GM18870 (cell line): ENCODE results near the gene ARHGAP12.

ENCODE experiments used
- ATAC-seq: cut with Tn5 transposase; IDR thresholded peaks from one replicate; pipeline ENCODE4 v1.9.1; 2021; ENCODE audit warnings: moderate library complexity; ENCODE audit not compliant: unreplicated experiment

Gene ARHGAP12

DNA sequence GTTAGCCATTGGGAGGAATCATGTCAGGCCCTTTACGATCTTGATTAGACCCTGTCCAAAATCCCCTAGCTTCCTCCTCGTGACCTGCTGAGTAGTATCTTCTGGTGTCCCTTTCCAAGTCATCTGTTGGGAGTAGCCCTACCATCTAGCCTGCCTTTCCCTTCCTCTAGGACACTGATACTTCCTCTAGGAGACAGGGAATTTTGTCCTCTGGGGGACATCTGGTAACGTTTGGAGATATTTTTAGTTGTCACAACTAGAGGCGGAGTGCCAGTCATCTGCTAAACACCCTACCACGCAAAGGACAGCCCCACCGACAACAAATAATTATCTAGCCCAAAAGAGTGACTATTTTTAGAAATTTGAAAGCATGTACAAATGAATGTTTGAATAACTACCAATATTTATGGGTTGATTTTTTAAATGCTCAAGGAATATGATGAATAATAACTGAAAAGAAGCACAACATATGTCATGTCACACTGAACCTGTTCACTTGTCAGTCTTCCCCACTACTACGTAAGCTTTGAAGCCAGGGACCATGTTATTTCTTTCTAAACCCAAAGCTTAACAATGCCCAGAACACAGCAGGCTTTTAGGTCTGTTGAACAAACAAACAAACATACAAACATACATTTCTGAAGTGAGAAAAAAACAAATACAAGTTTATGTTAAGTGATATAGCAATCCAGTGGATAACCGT lies 105.9 kb downstream of the ARHGAP12 start:
- no peak for ATAC-seq

DNA sequence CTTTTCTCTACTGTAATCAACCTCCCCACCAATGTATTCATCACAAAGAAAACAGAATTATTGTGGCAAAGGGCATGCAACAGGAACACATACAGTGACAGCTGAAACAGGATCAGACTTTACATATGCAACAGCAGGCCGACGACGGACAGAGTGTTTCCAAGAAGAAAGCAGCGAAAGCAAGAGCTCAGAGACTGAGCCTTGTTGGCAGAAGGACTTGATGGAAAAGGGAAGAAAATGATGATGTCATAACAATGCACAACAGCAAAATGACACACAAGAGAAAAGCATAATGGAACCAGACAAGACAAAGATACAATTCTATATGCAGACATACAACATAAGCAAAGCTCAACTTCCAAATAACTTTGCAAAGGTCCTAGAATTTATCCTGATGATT lies 106.5 kb downstream of the ARHGAP12 start:
- ATAC-seq: no peak

DNA sequence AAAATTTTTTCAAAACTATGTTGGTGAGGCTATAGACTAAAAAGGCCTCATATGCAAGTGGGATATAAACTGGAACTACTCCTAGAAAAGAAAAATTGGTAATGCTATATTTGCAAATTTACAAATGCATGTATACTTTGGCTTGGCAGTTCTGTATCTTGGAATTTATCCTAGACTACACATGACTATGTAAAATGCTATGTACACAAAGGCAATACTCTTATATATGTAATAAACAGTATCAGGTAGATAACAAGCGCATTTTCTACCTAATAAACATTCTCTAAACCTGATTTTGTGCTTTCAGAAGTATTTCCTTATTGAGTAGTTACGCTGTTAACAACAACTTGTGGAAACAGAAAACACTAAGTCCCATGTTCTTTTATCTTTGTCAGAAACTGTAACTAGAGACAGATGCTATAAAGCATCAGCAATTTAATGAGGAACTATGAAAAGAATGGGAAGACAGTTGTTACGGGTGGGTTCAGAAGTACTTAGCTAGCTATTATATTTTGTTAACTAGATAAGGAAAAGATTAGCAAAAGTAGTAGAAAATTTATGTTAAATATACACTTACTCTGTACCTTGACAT lies 107.8 kb downstream of the ARHGAP12 start:
- ATAC-seq: no peak

DNA sequence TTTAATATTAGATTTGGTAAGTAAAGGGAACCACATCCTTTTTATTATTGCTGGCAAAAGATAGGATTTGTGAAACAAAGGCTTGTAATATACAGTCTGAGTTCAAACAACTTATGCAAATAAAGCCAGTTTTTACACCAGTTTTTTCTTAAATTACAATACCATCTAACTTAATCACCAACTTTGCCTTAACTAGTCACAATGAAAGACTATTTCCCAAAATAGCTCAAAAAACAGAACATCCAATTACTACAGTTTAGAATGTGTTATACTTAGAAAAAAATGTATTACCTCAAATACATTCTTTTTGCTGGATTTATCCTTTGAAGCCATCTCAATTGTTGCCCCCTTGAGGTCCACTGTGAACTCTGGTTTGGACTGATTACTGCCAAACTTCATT lies 108.5 kb downstream of the ARHGAP12 start:
- ATAC-seq: no peak

DNA sequence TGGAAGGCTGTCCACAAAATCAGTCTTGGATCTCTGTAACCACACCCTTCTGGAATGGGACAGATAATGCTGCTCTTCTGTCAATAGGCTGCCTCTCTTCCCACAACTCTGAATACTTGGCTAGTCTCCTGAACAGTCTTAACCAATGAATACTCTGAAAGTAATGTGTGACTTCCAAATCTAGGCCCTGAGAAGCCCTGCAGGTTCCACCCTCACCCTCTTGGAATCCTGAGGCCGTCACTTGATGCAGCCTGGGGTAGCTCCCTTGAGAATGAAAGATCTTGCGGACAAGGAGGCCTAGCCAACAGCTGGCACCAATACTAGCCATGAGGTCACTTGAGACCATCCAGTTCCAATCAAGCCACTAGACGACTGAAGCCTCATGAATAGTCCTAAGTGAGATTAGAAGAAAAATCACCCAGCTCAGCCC lies 109.2 kb downstream of the ARHGAP12 start:
- ATAC-seq: no peak

DNA sequence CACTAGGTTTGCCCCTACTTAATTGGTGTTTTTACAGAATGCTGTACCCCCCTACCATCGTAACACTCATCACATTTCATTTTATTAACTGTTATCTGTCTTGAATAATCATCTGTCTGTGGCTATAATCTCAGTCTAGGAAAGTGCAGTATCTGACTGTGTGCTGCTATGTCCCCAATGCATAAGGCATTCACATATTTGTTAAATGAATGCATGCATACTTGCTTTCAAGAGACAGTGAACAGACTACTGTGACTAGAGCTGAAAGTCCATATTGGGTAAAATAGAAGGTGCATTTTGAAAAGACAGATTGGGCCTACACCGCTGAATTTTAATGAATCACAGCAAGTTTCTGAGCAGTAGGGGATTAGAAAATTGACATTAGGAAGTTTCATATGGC lies 112.3 kb downstream of the ARHGAP12 start:
- no peak for ATAC-seq

DNA sequence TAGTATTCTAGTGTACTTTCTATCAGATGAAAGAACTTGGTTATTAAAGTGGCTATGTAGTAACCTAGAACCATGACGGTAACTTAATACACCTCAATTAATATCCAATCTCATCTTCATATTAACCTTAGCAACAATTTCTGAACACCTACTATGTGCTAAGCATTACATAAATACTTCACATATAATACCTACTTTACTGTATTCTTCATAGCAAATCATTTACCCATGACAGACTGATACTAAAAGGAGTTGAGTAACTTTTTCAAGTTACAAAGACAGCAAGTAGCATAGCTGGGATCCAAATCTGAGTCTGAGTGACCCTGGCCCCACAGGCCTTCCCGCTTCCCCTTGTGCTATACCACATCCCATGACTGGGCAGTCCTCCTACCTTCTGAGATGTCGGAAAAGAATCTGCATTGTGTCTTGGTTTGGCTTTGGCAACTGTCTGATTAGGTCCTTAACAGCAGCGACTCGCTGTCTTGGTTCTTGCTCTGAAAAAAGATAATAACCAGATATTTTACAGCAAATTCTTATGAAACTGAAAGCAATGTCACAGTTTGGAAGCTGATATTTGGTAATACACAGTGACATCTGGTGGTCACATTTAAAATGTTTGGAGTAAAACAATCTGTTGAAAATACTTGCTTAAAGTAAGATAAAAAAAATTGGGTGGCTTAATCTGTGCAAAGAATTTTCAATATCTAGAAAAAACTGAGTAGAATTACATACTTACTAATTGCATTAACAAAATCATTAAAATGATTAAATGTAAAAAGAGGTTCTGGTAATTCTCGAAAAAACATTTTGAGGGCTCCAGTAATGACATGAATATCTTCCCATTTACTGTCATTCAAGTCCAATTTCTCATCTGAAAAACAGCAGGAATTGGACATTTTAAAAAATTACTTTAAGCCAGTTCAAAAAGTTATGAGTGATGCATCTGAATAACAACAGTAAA lies 120.1 kb downstream of the ARHGAP12 start:
- ATAC-seq: no peak

DNA sequence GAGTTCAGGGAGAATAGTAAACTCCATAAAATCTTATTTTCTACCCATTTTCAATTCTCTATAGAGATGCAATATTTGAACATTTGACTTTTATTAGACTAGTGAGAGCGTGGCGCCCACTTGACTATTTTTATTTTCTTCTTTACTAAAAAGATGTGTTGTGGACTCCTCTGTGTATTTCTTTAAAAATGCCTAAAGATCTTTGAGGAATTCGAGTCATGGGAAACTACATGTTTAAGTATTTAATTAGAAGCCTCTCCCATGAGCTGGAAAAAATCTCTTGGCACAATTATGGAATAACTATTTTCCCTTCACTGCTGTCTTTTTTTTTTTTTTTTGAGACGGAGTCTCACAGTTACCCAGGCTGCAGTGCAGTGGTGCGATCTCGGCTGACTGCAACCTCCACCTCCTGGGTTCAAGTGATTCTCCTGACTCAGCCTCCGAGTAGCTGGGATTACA lies 124.2 kb downstream of the ARHGAP12 start:
- no peak for ATAC-seq

DNA sequence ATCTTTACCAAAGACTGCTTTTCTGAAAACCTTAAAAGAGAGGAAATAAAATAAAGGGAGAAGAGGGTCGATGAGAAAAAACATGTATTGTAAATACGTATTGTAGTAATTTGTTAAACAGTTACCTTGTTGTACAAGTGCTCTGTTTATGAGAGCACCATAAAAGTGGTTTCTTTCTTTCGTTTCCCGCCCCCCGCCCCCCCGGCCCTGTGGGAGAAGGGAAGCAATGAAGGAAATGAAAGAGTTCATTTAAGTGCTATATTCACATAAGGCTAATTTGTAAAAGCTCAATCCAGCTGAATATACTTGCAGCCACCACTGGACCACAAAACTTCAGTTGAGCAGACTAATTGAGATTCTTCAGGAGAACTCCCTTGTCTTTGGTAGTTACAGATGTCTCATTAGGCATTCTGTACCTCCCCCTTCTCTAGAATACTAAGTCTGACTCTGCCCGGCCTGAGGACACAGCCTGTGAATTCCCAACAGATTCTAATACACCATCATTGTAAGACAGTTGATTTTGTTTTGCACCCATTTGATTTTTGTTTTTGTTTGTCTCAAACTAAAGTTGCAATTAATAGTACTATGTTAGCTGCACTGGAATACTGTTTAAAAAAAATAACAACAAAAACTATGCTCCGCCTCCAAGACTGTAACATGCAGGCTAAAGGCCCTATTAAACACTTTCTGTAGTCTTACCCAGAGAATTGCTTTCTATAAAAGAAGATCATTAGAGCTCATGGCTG lies 124.9 kb downstream of the ARHGAP12 start:
- ATAC-seq: no peak

DNA sequence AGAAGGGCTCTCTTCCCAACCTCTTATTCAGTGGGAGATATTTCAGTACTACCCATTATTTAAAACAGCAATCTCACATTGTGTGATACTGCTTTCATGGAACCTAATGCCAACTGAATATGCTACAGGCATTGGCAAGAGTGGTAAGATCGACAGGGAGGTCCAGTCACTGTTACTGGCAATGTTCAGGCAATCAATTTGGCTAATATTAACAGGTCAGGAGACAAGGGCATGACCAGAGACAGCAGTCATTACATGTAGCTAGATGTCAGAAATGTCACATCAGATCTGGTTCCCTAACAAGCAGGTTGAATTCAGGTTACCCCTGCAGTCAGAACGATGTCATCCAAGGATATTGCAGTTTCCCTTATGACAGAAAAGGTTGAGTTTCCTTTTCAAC lies 129.4 kb downstream of the ARHGAP12 start:
- ATAC-seq: no peak

DNA sequence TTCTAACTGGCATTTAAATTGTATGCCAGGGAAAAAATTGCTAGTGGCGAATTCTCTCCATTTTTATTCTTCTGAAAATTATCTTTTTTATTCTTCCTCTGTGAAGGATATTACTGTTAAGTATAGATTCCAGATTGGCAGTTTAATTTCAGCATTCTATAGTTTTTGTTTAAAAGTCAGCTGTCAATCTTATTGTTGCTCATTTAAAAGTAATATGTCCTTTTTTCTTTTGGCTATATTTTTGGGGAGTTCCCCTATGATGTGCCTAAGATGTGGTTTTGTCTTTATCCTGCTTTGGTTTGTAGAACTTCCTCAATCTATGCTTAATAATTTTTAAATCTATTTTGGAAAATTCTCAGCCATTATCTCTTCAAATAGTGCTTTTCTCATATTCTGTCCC lies 135.9 kb downstream of the ARHGAP12 start:
- no peak for ATAC-seq

DNA sequence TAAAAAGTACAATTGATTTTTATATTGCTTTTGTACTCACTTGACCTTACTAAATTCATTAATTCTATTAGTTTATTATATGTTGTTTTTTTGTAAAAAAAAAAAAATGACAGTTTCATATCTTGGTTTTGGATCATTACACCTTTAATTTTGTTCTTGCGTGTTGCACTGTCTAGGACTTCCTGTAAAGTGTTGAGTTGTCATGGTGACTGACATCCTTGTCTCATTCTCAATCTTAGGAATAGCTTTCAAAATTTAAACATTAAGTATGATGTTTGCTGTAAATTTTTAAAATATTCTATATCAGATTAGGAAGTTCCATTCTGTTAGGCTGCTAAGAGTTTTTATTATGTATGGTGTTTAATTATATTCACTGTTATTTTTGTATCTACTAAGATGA lies 139.1 kb downstream of the ARHGAP12 start:
- ATAC-seq: no peak

DNA sequence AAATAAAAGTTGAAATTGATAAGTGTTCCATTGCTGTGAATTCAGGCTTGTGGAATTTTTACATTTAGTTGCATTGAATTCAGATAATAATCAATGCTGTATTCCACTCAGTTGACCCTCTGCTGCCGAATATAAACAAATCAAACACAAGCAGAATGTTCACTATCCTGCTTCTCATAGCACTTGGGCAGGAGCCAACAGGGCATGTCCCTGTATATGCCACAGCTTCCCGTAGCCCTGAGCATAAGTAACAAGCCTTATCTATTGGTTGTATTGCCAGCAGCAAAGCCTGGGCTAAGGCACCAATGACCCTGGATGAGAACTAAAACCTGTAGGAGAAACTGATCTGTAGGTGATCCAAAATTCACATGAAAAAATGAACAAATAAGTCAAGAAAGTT lies 145.9 kb downstream of the ARHGAP12 start:
- ATAC-seq: no peak

DNA sequence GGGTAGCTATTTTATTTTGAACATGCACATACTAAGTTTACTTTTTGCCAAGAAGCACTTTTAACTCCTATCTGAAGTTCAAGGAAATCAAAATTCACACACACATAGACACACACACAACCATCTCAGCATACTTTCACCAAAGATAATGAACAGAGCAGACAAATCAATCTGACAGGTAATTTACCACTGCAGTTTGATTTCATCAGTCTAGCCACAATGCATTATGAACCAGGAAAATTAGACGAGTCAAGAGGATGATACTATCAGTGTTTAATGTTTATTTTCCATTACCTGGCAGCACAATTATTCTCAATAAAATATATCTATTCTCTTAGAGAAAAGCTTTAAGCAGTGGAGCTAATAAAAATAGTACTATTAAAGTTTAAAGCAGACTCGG lies 147.9 kb downstream of the ARHGAP12 start:
- no peak for ATAC-seq

DNA sequence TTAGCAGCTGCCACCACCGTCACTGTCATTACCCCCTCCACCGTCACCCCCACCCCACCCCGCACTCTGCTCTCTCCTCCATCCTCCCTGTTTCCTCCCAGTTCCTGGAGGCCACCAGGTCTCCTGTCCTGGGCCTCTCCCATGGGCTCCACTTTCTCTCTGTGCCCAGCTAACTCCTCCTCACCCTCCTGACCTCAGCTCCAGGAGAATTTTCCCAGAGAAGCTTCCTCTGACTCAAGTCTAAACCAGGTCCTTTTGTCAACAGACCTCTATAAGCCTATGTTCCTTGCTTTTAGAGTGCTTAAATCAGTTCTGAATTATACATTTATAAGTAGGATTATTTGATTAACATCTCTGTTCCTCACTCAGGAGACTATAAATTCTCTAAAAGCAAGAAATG lies 150.0 kb downstream of the ARHGAP12 start:
- no peak for ATAC-seq

DNA sequence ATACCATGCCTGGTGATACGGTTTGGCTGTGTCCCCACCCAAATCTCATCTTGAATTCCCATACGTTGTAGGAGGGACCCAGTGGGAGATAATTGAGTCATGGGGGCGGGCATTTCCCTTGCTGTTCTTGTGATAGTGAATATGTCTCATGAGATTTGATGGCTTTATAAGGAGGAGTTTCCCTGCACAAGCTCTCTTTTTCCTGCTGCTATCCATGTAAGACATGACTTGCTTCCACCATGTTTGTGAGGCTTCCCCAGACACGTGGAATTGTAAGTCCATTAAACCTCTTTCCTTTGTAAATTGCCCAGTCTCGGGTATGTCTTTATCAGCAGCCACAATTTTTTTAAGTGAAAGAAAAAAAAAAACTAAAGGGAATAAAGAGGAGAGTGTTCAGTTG lies 152.5 kb downstream of the ARHGAP12 start:
- no peak for ATAC-seq

DNA sequence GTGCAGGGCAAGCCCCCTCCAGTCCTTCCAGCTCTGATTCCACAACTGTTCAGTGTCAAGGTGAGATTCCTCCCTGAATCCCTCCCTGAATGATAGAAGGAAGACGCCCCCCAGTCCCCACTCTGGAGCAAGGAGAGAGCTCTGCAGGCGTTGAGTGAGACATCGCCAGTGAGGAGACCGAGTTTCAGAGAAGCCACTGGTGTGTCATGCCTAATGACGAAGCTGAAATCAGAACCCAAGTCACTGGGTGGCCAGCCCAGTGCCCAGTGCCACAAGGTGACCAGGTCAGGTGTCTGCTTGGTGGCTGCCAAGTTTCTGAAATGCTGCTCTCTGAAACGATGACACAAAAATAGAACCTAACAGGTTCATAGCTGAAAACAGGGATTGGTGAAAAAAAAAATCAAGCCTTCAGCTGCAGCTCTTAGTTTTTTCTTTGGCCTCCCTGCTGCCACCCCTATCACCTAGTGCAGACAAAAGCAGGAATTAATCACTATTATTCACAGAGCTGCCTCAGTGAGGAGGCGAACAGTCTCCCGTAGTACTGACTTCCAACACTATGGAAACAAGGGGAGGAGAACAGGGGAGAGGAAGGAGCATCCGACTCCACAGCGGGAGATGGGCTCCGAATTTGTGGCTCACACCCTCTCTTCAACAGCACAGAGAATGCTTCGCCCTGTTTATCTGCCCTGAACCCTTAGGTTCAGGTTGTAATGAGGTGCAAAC lies 153.5 kb downstream of the ARHGAP12 start:
- ATAC-seq: no peak

DNA sequence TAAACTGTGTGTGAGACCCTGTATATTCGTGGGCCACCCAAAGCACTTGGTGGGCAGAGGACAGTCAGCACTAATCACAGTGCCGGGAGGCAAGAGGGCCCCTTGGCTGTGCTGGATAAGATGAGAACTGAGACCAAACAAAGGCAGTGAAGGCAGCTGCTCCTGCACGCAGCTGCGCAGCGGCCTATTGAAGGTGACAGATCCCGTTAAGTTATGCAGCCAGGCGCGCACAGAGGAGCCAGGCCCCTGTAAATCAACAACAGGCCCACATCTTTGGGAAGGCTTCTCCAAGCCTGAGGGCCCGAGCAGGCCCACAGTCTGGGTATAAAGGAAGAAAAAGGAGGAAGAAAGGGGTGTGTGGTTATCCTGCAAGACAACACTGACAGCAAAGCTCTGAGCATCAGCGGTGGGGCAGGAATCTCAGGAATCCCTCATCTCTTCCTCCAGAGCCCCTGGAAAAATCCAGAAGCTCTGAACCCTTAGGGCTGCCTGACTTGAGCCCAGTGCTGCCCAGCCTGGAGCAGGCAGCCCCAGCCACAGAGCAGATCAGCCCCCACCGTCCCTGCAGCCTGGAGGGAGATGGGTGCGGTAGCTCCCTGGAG lies 154.2 kb downstream of the ARHGAP12 start:
- no peak for ATAC-seq

DNA sequence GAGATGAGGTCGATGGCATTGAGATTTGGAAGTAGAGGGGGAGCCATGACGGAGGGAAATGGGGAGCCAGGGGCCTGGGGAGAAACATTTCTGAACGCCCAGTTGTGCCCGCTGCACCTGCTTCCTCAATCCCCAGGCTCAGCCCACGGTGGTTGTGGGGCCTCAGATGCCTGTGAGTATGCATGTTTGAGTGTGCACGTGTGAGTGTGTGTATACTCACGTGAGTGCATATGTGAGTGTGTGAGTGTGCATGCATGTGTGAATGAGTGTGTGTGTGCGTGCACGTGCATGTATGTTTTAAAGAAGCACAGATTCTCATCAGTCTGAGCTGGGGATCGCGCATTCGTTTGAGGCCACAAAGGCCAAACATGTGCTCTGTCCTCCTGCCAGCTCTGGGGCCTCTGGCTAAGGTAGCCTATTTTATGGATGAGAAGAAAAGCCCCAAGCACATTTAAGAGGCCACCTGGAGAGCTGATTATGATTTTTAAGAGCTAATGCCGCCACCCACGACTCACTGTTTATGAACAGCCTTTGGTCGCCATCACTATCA lies 154.8 kb downstream of the ARHGAP12 start:
- ATAC-seq: no peak
